Parathyroid adenoma (tissue), 2 donors: ENCODE results near the gene CDC37L1.

Source experiments
- H2AFZ ChIP-seq: fragments of 300-600 bp; sonication (generic); one replicate; pipeline ENCODE4 v1.7.0; 2017; ENCODE audit warnings: antibody characterized with exemption, mild to moderate bottlenecking
- H3K27ac ChIP-seq: fragments of 300-600 bp; sonication (generic); one replicate; pipeline ENCODE4 v1.7.0; 2017
- H3K27me3 ChIP-seq: fragments of 300-600 bp; sonication (generic); one replicate; pipeline ENCODE4 v1.7.0; 2017; ENCODE audit warnings: low read length; ENCODE audit not compliant: control insufficient read depth, insufficient read depth
- H3K36me3 ChIP-seq: fragments of 300-600 bp; sonication (generic); one replicate; pipeline ENCODE4 v1.7.0; 2017; ENCODE audit warnings: low read length; ENCODE audit not compliant: control insufficient read depth, insufficient read depth
- H3K4me1 ChIP-seq: fragments of 300-600 bp; sonication (generic); one replicate; pipeline ENCODE4 v1.7.0; 2017; ENCODE audit warnings: control low read depth
- H3K4me2 ChIP-seq: fragments of 300-600 bp; sonication (generic); one replicate; pipeline ENCODE4 v1.7.0; 2017; ENCODE audit warnings: low read length
- H3K4me3 ChIP-seq: fragments of 300-600 bp; sonication (generic); one replicate; pipeline ENCODE4 v1.7.0; 2017; ENCODE audit warnings: low read depth, low read length
- H3K79me2 ChIP-seq: fragments of 300-600 bp; sonication (generic); one replicate; pipeline ENCODE4 v1.7.0; 2017; ENCODE audit warnings: control low read depth
- H3K9ac ChIP-seq: fragments of 300-600 bp; sonication (generic); one replicate; pipeline ENCODE4 v1.7.0; 2017; ENCODE audit warnings: mild to moderate bottlenecking
- H3K9me3 ChIP-seq: fragments of 300-600 bp; sonication (generic); one replicate; pipeline ENCODE4 v1.7.0; 2017; ENCODE audit warnings: low read length; ENCODE audit not compliant: control insufficient read depth
- CTCF ChIP-seq: fragments of 300-600 bp; sonication (generic); IDR thresholded peaks from one replicate; pipeline ENCODE4 v1.7.0; 2017; ENCODE audit warnings: antibody characterized with exemption, mild to moderate bottlenecking
- donor health status: primary hyperparathyroidism.

Gene CDC37L1

DNA sequence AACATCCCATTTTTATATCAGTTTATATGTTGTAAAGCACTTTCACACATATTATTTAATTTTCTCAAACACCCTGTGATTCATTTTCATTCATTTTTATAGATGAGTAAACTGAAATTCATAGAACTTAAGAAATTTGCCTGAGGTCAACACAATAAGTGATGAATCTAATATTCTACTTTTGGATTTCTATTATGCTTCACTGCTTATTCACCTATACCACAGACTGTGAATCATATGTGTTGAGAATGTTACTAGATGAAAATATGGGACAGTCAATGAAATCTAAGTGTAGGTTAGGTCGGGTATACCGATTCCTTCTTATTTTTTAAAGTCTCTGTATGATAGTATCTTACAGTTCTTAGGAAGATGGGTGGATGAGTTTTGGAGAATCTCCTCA, 24.8 kb downstream of the CDC37L1 start:
- TF ChIP-seq CTCF: no peak
- Histone ChIP-seq H2AFZ (no peak overlapping the region), H3K4me1 (no peaks in the 10 kb centered on the region), H3K4me3 (no peak overlapping the region), H3K9ac (no peak overlapping the region), H3K4me2 (no peak overlapping the region), H3K27me3 (no peaks in the 10 kb centered on the region), H3K9me3 (no peaks in the 10 kb centered on the region), H3K27ac (no peak overlapping the region), H3K36me3 (no peaks in the 10 kb centered on the region), H3K79me2 (no peaks in the 10 kb centered on the region)

- Histone ChIP-seq H3K79me2 (no peaks in the 10 kb centered on the region), H3K4me1 (no peaks in the 10 kb centered on the region), H2AFZ (no peak overlapping the region), H3K27ac (no peak overlapping the region), H3K9me3 (no peaks in the 10 kb centered on the region), H3K27me3 (no peaks in the 10 kb centered on the region), H3K36me3 (no peaks in the 10 kb centered on the region), H3K4me3 (no peak overlapping the region), H3K9ac (no peak overlapping the region), H3K4me2 (no peak overlapping the region)
- TF ChIP-seq CTCF: no peak
These were observed 26.7 kb downstream of the CDC37L1 start for GRCh38 chr9:4706021-4706420.

- H2AFZ ChIP-seq: no peak overlapping the region
- no peaks in the 10 kb centered on the region for H3K36me3 ChIP-seq
- H3K27ac ChIP-seq: no peak overlapping the region
- no peaks in the 10 kb centered on the region for H3K27me3 ChIP-seq
- no peak overlapping the region for H3K4me3 ChIP-seq
- TF ChIP-seq CTCF: no peak
- no peaks in the 10 kb centered on the region for H3K4me1 ChIP-seq
- no peaks in the 10 kb centered on the region for H3K79me2 ChIP-seq
- no peaks in the 10 kb centered on the region for H3K9me3 ChIP-seq
- no peak overlapping the region for H3K9ac ChIP-seq
- no peak overlapping the region for H3K4me2 ChIP-seq
These were observed 27.7 kb downstream of the CDC37L1 start for GRCh38 chr9:4706971-4707622.

DNA sequence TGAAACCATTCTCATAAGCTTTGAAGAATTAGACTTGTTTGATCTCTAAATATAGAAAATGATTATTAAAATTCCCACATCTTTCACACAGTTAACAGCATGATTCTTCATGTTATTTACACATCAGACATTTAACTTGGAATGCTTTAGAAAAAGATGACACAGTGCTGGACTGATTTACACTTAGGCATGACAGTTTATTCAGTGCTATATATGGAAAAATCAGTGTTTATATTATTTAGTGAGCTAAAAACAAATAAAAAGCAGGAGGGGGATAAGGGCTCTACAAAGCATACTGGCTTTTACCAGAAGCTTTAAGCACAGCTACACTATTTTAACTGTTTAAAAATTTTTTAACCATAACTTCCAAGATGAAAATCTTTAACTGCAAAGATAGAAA, 30.0 kb downstream of the CDC37L1 start:
- H3K27ac ChIP-seq: no peak overlapping the region
- H3K27me3 ChIP-seq: no peaks in the 10 kb centered on the region
- no peaks in the 10 kb centered on the region for H3K79me2 ChIP-seq
- H2AFZ ChIP-seq: no peak overlapping the region
- no peak for TF ChIP-seq CTCF
- H3K9me3 ChIP-seq: no peaks in the 10 kb centered on the region
- no peaks in the 10 kb centered on the region for H3K36me3 ChIP-seq
- no peak overlapping the region for H3K4me3 ChIP-seq
- H3K9ac ChIP-seq: no peak overlapping the region
- H3K4me1 ChIP-seq: no peaks in the 10 kb centered on the region
- no peak overlapping the region for H3K4me2 ChIP-seq

- Histone ChIP-seq H3K4me3 (no peak overlapping the region), H3K27ac (no peak overlapping the region), H3K4me1 (no peaks in the 10 kb centered on the region), H2AFZ (no peak overlapping the region), H3K36me3 (no peaks in the 10 kb centered on the region), H3K9me3 (no peaks in the 10 kb centered on the region), H3K27me3 (no peaks in the 10 kb centered on the region), H3K9ac (no peak overlapping the region), H3K79me2 (no peaks in the 10 kb centered on the region), H3K4me2 (no peak overlapping the region)
- no peak for TF ChIP-seq CTCF
These were observed 34.5 kb downstream of the CDC37L1 start for GRCh38 chr9:4713849-4714248.
